Astrocyte (in vitro differentiated cells and primary cell): ENCODE measurements around the gene MRGPRF. TPM values are rescaled to one million over a fixed set of nuclear protein-coding genes. Genes with fewer than 3 reads are reported as not detected.

ENCODE experiments used
- DNase-seq: peaks from one replicate; pipeline ENCODE4 v3.0.0-alpha.2; 2010; ENCODE audit warnings: low read depth
- FAIRE-seq: peaks from 2 replicates; lab custom pipeline; 2011; peaks lifted over from hg19 to GRCh38; lab: Jason Lieb, UNC
- H2AFZ ChIP-seq: 2 replicates; pipeline ENCODE4 v1.6.0; 2012; ENCODE audit warnings: low read depth, low read length, inconsistent platforms
- H3K27ac ChIP-seq: 2 replicates; pipeline ENCODE4 v1.5.1; 2011; ENCODE audit warnings: low read depth, low read length, inconsistent platforms
- H3K27me3 ChIP-seq: 2 replicates; pipeline ENCODE4 v1.6.0; 2011; ENCODE audit warnings: low read length, inconsistent platforms; ENCODE audit not compliant: insufficient read depth
- H3K36me3 ChIP-seq: 2 replicates; pipeline ENCODE4 v1.5.1; 2011; ENCODE audit warnings: low read length, inconsistent platforms; ENCODE audit not compliant: insufficient read depth
- H3K4me1 ChIP-seq: 2 replicates; pipeline ENCODE4 v1.5.1; 2011; ENCODE audit warnings: low read length, inconsistent platforms; ENCODE audit not compliant: insufficient read depth
- H3K4me2 ChIP-seq: 2 replicates; pipeline ENCODE4 v1.6.0; 2012; ENCODE audit warnings: low read length, inconsistent platforms
- H3K4me3 ChIP-seq: 2 replicates; pipeline ENCODE4 v1.5.1; 2011; ENCODE audit warnings: low read depth, mild to moderate bottlenecking, low read length, inconsistent platforms; ENCODE audit not compliant: insufficient read depth
- H3K79me2 ChIP-seq: 2 replicates; pipeline ENCODE4 v1.6.0; 2012; ENCODE audit warnings: mild to moderate bottlenecking, low read length, inconsistent platforms; ENCODE audit not compliant: insufficient read depth
- H3K9ac ChIP-seq: 2 replicates; pipeline ENCODE4 v1.6.0; 2012; ENCODE audit warnings: mild to moderate bottlenecking, low read length, inconsistent platforms
- H3K9me3 ChIP-seq: 2 replicates; pipeline ENCODE4 v1.5.1; 2012; ENCODE audit warnings: low read depth, mild to moderate bottlenecking, low read length, inconsistent platforms; ENCODE audit not compliant: insufficient read depth
- H4K20me1 ChIP-seq: 2 replicates; pipeline ENCODE4 v1.6.0; 2012; ENCODE audit warnings: low read length, inconsistent platforms; ENCODE audit not compliant: insufficient read depth
- H3K27ac Mint-ChIP-seq: one replicate; pipeline ENCODE4 v1.8.0; 2021; ENCODE audit warnings: mild to moderate bottlenecking, mixed read lengths; ENCODE audit not compliant: unreplicated experiment
- H3K27me3 Mint-ChIP-seq: one replicate; pipeline ENCODE4 v1.8.0; 2021; ENCODE audit warnings: low read depth, mixed read lengths; ENCODE audit not compliant: unreplicated experiment
- H3K36me3 Mint-ChIP-seq: one replicate; pipeline ENCODE4 v1.8.0; 2021; ENCODE audit warnings: low read depth, mixed read lengths; ENCODE audit not compliant: unreplicated experiment
- H3K4me1 Mint-ChIP-seq: one replicate; pipeline ENCODE4 v1.8.0; 2021; ENCODE audit warnings: low read depth, mixed read lengths; ENCODE audit not compliant: unreplicated experiment
- H3K4me3 Mint-ChIP-seq: one replicate; pipeline ENCODE4 v1.8.0; 2021; ENCODE audit warnings: mild to moderate bottlenecking, moderate library complexity, mixed read lengths; ENCODE audit not compliant: unreplicated experiment
- H3K9me3 Mint-ChIP-seq: one replicate; pipeline ENCODE4 v1.8.0; 2021; ENCODE audit warnings: mild to moderate bottlenecking, mixed read lengths; ENCODE audit not compliant: unreplicated experiment
- CTCF ChIP-seq: IDR thresholded peaks from 2 replicates; pipeline ENCODE4 v1.5.1; 2011; ENCODE audit warnings: low read depth, mild to moderate bottlenecking, inconsistent platforms, low read length, moderate library complexity; ENCODE audit not compliant: insufficient read depth
- EZH2 ChIP-seq: IDR thresholded peaks from 2 replicates; pipeline ENCODE4 v1.6.1; 2012; ENCODE audit warnings: mild to moderate bottlenecking, low read length, inconsistent platforms; ENCODE audit not compliant: insufficient read depth
- total RNA-seq: library from RNA; stranded (reverse); gene quantifications from 2 replicates; pipeline ENCODE4 v1.2.1, GENCODE V29; 2021

Gene MRGPRF
- total RNA-seq, 1 donor from 2014 or later: 4.1 TPM

DNA sequence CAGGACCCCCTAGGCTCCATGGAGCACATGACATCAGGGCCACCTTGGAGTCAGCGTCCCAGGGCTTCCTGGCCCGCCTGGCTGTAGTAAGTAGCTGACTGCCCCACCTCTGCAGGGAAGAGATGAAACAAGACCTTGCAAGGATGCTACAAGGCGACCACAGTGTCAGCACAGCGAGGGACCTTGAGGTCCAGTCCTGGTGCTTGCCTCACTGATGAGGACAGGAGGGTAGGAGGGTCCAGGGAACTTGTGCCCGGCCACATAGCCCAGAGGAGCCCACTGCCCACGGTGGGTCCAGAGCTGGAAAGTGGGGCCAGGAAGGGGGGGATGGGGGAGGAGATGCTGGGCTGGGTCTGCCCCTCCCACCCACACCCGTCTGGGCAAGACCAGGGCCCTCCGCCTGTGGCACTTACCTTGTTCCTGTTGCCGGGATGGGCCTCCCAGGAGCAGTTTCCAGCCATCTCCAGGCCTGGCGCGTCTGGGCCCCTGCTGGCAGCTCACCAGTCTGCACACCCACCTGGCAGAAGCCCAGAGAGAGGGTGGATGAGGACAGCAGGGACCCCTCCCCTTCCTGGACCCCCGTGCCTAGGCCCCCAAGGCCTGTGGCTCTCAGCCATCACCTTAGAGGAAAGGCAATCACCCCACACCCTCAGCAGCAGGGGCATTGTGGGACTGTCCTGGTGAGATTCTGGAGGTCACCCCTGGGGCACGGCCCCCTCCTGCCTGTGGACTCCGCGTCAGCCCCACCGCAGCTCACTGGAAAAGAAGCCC lies 3.4 kb downstream of the MRGPRF start:
- Histone ChIP-seq H2AFZ (no peak overlapping the region), H3K4me3 (no peak overlapping the region), H3K27ac (peak overlapping the region; percentile 76), H3K9ac (peak overlapping the region; percentile 65), H3K36me3 (no peaks in the 10 kb centered on the region), H3K4me2 (peak overlapping the region; percentile 74), H3K9me3 (no peaks in the 10 kb centered on the region), H4K20me1 (no peaks in the 10 kb centered on the region), H3K4me1 (peaks cover 57% of the 10 kb centered on the region), H3K27me3 (no peaks in the 10 kb centered on the region), H3K79me2 (no peaks in the 10 kb centered on the region)
- H3K4me3 Mint-ChIP-seq: no peak overlapping the region
- H3K27me3 Mint-ChIP-seq: peaks cover 4% of the 10 kb centered on the region
- TF ChIP-seq EZH2: no peak
- peaks cover 22% of the 10 kb centered on the region for H3K4me1 Mint-ChIP-seq
- DNase-seq (no peak), FAIRE-seq (no peak)
- H3K27ac Mint-ChIP-seq: peak overlapping the region; percentile 47
- H3K9me3 Mint-ChIP-seq: peaks cover 2% of the 10 kb centered on the region
- H3K36me3 Mint-ChIP-seq: no peaks in the 10 kb centered on the region

- TF ChIP-seq EZH2: no peak
- no peaks in the 10 kb centered on the region for H3K9me3 ChIP-seq
- H3K27me3 ChIP-seq: no peaks in the 10 kb centered on the region
- no peaks in the 10 kb centered on the region for H3K79me2 ChIP-seq
- H3K4me2 ChIP-seq: peak overlapping the region; percentile 61
- H3K27me3 Mint-ChIP-seq: peaks cover 3% of the 10 kb centered on the region
- FAIRE-seq (peak; percentile 86), DNase-seq (peak; percentile 98)
- no peaks in the 10 kb centered on the region for H3K36me3 ChIP-seq
- H3K4me1 Mint-ChIP-seq: peaks cover 22% of the 10 kb centered on the region
- peak overlapping the region; percentile 84 for H3K27ac Mint-ChIP-seq
- peaks cover 52% of the 10 kb centered on the region for H3K4me1 ChIP-seq
- no peaks in the 10 kb centered on the region for H3K36me3 Mint-ChIP-seq
- peak overlapping the region; percentile 76 for H3K27ac ChIP-seq
- H3K9ac ChIP-seq: peak overlapping the region; percentile 65
- no peak overlapping the region for H3K4me3 Mint-ChIP-seq
- H2AFZ ChIP-seq: no peak overlapping the region
- H3K4me3 ChIP-seq: no peak overlapping the region
- H3K9me3 Mint-ChIP-seq: peaks cover 2% of the 10 kb centered on the region
- no peaks in the 10 kb centered on the region for H4K20me1 ChIP-seq
Observed at GRCh38 chr11:69008737-69009440, 4.2 kb downstream of the MRGPRF start.

DNA sequence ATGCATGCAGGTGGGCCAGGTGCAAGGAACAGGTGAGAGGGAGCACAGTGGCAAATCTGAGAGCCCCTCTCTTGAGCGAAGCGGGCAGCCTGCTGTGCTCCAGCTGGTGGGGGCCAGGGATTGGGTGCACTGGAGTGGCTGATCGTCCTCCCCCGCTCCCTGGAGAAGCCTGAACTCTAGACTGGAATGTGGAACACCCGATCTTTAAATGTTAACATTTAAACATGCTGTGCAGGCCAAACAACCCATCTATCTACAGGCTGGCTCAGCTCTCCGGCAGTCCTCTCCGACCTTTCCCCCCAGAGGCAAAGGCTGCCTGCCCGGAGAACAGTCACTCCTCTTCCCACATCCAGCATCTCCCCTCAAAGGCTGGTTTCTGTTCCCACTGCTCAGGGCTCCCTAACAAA lies 5.1 kb downstream of the MRGPRF start:
- H3K9ac ChIP-seq: peak overlapping the region; percentile 51
- no peaks in the 10 kb centered on the region for H3K79me2 ChIP-seq
- FAIRE-seq: no peak
- H3K4me2 ChIP-seq: peak overlapping the region; percentile 42
- H3K36me3 ChIP-seq: no peaks in the 10 kb centered on the region
- Mint-ChIP-seq H3K27me3 (peaks cover 6% of the 10 kb centered on the region), H3K36me3 (no peaks in the 10 kb centered on the region), H3K27ac (peak overlapping the region; percentile 84), H3K9me3 (peaks cover 2% of the 10 kb centered on the region), H3K4me1 (peaks cover 22% of the 10 kb centered on the region), H3K4me3 (no peak overlapping the region)
- peaks cover 43% of the 10 kb centered on the region for H3K4me1 ChIP-seq
- no peak for DNase-seq
- H3K27me3 ChIP-seq: no peaks in the 10 kb centered on the region
- no peaks in the 10 kb centered on the region for H4K20me1 ChIP-seq
- no peak for TF ChIP-seq EZH2
- TF ChIP-seq CTCF: no peak
- no peak overlapping the region for H2AFZ ChIP-seq
- H3K27ac ChIP-seq: peak overlapping the region; percentile 76
- no peak overlapping the region for H3K4me3 ChIP-seq
- H3K9me3 ChIP-seq: no peaks in the 10 kb centered on the region
